Chondrocyte (in vitro differentiated cells): ENCODE results near the gene EPHA6. TPM values are rescaled to one million over a fixed set of nuclear protein-coding genes. Genes with fewer than 3 reads are reported as not detected.
A peak's percentile ranks its signal among the peaks of the same experiment; 100 is the strongest.

Source experiments
- DNase-seq: peaks from one replicate; pipeline ENCODE4 v3.0.0; 2021; ENCODE audit warnings: mixed read lengths, low spot score
- H3K27ac Mint-ChIP-seq: one replicate; pipeline ENCODE4 v1.8.0; 2021; ENCODE audit warnings: mild to moderate bottlenecking, moderate library complexity, mixed read lengths; ENCODE audit not compliant: unreplicated experiment
- H3K27me3 Mint-ChIP-seq: 2 replicates; pipeline ENCODE4 v1.8.0; 2021; ENCODE audit warnings: low read depth, mixed read lengths
- H3K36me3 Mint-ChIP-seq: 2 replicates; pipeline ENCODE4 v1.8.0; 2021; ENCODE audit warnings: low read depth, mixed read lengths
- H3K4me1 Mint-ChIP-seq: 2 replicates; pipeline ENCODE4 v1.8.0; 2021; ENCODE audit warnings: low read depth, mild to moderate bottlenecking, mixed read lengths
- H3K4me3 Mint-ChIP-seq: one replicate; pipeline ENCODE4 v1.8.0; 2021; ENCODE audit warnings: mild to moderate bottlenecking, moderate library complexity, mixed read lengths; ENCODE audit not compliant: unreplicated experiment
- H3K9me3 Mint-ChIP-seq: 2 replicates; pipeline ENCODE4 v1.8.0; 2021; ENCODE audit warnings: low read depth, mixed read lengths
- CTCF ChIP-seq: fragments of 200-600 bp; sonication (generic); IDR thresholded peaks from 2 replicates; pipeline ENCODE4 v1.5.0; 2021; ENCODE audit warnings: antibody characterized with exemption, mild to moderate bottlenecking, moderate library complexity
- total RNA-seq: library from RNA; stranded (reverse); gene quantifications from 3 replicates; pipeline ENCODE4 v1.2.1, GENCODE V29; 2021

Gene EPHA6
- total RNA-seq, 1 donor from 2014 or later, result 0.62 TPM

- no peaks in the 10 kb centered on the region for H3K9me3 Mint-ChIP-seq
- no peak overlapping the region for H3K4me3 Mint-ChIP-seq
- no peak for TF ChIP-seq CTCF
- H3K27me3 Mint-ChIP-seq, result peaks cover 24% of the 10 kb centered on the region
- no peak for DNase-seq
- no peak overlapping the region for H3K27ac Mint-ChIP-seq
- no peaks in the 10 kb centered on the region for H3K36me3 Mint-ChIP-seq
- no peaks in the 10 kb centered on the region for H3K4me1 Mint-ChIP-seq
These were observed 891.8 kb downstream of the EPHA6 start for GRCh38 chr3:97706226-97706625.

- Mint-ChIP-seq H3K36me3 (no peaks in the 10 kb centered on the region), H3K27ac (no peak overlapping the region), H3K4me1 (no peaks in the 10 kb centered on the region), H3K4me3 (no peak overlapping the region), H3K27me3 (peaks cover 33% of the 10 kb centered on the region), H3K9me3 (no peaks in the 10 kb centered on the region)
- no peak for TF ChIP-seq CTCF
- no peak for DNase-seq
These were observed 897.3 kb downstream of the EPHA6 start for GRCh38 chr3:97711654-97712053.

GRCh38 chr3:97712919-97713318 lies 898.5 kb downstream of the EPHA6 start:
- no peak overlapping the region for H3K27ac Mint-ChIP-seq
- no peaks in the 10 kb centered on the region for H3K4me1 Mint-ChIP-seq
- no peak overlapping the region for H3K4me3 Mint-ChIP-seq
- DNase-seq, result no peak
- H3K9me3 Mint-ChIP-seq, result no peaks in the 10 kb centered on the region
- H3K27me3 Mint-ChIP-seq, result peaks cover 34% of the 10 kb centered on the region
- no peaks in the 10 kb centered on the region for H3K36me3 Mint-ChIP-seq
- TF ChIP-seq CTCF, result no peak

- Mint-ChIP-seq H3K27me3 (peaks cover 39% of the 10 kb centered on the region), H3K4me1 (no peaks in the 10 kb centered on the region), H3K36me3 (no peaks in the 10 kb centered on the region), H3K4me3 (no peak overlapping the region), H3K9me3 (no peaks in the 10 kb centered on the region), H3K27ac (no peak overlapping the region)
- TF ChIP-seq CTCF, result no peak
- DNase-seq, result no peak
These were observed 899.2 kb downstream of the EPHA6 start for GRCh38 chr3:97713634-97714033.

- Mint-ChIP-seq H3K4me1 (no peaks in the 10 kb centered on the region), H3K36me3 (no peaks in the 10 kb centered on the region), H3K4me3 (no peak overlapping the region), H3K9me3 (no peaks in the 10 kb centered on the region), H3K27ac (no peak overlapping the region), H3K27me3 (peaks cover 34% of the 10 kb centered on the region)
- DNase-seq, result no peak
- TF ChIP-seq CTCF, result peak; percentile 96
These were observed 904.9 kb downstream of the EPHA6 start for GRCh38 chr3:97719156-97719821.
